GM12891 (cell line): ENCODE results near the gene PER2.
A peak's percentile ranks its signal among the peaks of the same experiment; 100 is the strongest.

Experiments used
- DNase-seq: peaks from one replicate; pipeline ENCODE4 v3.0.0; 2011; ENCODE audit warnings: low spot score; ENCODE audit not compliant: insufficient read length
- FAIRE-seq: peaks from 2 replicates; lab custom pipeline; 2011; peaks lifted over from hg19 to GRCh38; lab: Jason Lieb, UNC
- PAX5 ChIP-seq: IDR thresholded peaks from 2 replicates; pipeline ENCODE4 v1.6.1; 2011; ENCODE audit warnings: low read length, moderate library complexity, mild to moderate bottlenecking; ENCODE audit not compliant: insufficient read depth, severe bottlenecking
- POLR2A ChIP-seq: IDR thresholded peaks from 2 replicates; pipeline ENCODE4 v1.6.1; 2011; ENCODE audit warnings: low read depth, low read length, control low read depth
- POLR2AphosphoS5 ChIP-seq: IDR thresholded peaks from 2 replicates; pipeline ENCODE4 v1.6.1; 2011; ENCODE audit warnings: low read depth, low read length, control low read depth
- POU2F2 ChIP-seq: IDR thresholded peaks from 2 replicates; pipeline ENCODE4 v1.6.1; 2011; ENCODE audit warnings: low read depth, mild to moderate bottlenecking, control low read depth, low read length, moderate library complexity
- SPI1 ChIP-seq: IDR thresholded peaks from 2 replicates; pipeline ENCODE4 v1.6.1; 2011; ENCODE audit warnings: low read depth, low read length, control low read depth
- TAF1 ChIP-seq: IDR thresholded peaks from 2 replicates; pipeline ENCODE4 v1.6.1; 2011; ENCODE audit warnings: low read depth, low read length, control low read depth

Gene PER2

GRCh38 chr2:238267884-238268680 lies 20.3 kb downstream of the PER2 start:
- no peak for FAIRE-seq

GRCh38 chr2:238267341-238267710 lies 21.1 kb downstream of the PER2 start:
- no peak for TF ChIP-seq POU2F2
- TF ChIP-seq TAF1, result no peak
- no peak for TF ChIP-seq SPI1
- no peak for TF ChIP-seq POLR2A
- DNase-seq (no peak), FAIRE-seq (no peak)

More at GRCh38 chr2:238267884-238268680, 20.3 kb downstream of the PER2 start:
- DNase-seq, result no peak
- TF ChIP-seq POLR2AphosphoS5, result no peak
- TF ChIP-seq POLR2A, result no peak
- no peak for TF ChIP-seq SPI1
- TF ChIP-seq PAX5, result no peak
- TF ChIP-seq POU2F2, result no peak
- TF ChIP-seq TAF1, result no peak

DNA sequence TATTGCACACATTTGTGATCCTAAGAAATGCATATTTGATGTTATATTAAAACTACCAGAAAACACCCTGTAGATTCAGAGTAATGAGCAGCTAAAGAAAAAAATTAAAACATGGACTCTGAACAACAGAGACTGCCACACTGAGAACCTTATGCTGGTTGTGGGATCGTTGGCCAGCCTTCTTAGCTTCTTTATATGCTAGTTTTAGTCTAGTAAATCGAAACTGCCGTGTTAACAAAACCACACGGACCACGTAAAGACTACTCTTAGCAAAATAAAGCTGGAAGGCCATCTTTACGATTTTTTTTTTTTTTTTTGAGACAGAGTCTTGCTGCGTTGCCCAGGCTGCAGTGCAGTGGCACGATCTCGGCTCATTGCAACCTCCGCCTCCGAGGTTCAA lies 22.8 kb downstream of the PER2 start:
- no peak for DNase-seq
- FAIRE-seq, result no peak
- no peak for TF ChIP-seq PAX5
- TF ChIP-seq POU2F2, result no peak
- no peak for TF ChIP-seq POLR2A
- no peak for TF ChIP-seq SPI1
- no peak for TF ChIP-seq TAF1
- no peak for TF ChIP-seq POLR2AphosphoS5

DNA sequence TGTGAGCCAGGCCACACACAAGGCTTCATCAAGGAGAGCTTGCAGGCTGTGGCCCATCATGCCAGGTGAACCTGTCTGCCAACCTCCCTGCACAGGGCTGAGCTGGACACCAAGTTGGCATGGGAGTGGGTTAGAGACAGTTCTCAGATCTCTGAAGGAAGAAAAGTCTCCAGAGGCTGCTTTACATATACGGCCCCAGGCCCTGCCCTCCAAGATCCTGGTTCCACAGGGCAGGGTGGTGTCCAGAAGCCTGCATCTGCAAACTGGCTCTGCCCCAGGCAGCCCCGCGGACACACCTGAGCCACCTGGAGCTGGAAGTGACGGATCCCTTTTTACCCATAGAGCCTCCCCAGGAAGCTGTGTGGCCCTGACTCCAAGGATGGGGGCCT lies 24.3 kb downstream of the PER2 start:
- DNase-seq (no peak), FAIRE-seq (no peak)
- no peak for TF ChIP-seq POLR2AphosphoS5
- no peak for TF ChIP-seq TAF1
- no peak for TF ChIP-seq SPI1
- no peak for TF ChIP-seq POU2F2

DNA sequence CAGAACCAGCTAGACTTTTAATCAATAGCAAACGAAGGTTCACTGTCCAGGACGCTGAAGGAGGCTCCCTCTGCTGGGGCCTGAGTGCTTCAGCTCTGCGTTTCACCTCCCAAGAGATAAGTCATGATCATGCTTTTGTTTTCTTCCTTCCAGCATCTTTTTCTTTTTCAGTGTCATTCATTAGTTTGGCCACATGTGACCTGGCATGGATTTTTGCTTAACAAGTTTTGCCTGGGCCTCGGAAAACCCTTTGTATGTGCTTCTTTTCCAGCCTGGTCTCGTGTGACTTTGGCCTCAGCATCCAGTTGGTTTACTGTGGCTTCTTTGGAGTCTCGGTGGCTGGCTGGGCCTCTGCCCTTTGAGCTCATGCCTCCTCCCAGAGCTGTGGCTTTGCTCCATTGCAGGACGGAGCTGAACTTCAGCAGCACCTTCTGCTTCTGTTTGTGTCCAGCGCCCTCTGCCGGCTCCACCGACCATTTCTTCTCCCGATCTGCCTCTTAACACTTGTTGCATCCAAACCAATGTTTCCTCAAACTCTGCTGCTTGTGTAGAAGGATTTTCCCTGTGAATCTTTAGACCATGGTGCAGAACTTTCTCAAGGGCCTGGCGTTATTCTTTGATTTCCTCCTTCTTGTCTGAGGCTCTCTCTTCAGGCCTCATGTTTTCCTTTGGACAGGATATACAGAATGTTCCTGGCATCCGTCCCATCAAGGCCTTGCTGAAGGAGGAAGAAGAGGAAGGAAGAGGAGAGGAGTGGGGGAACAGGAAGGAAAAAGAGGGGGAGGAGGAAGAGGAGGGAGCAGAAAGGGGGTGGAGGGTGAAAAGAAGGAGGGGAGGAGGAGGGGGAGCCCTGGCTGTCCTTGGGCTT lies 25.0 kb downstream of the PER2 start:
- peak; percentile 87 for FAIRE-seq
- TF ChIP-seq SPI1, result no peak
- TF ChIP-seq POU2F2, result no peak
- no peak for TF ChIP-seq TAF1
- no peak for TF ChIP-seq POLR2AphosphoS5
- TF ChIP-seq POLR2A, result no peak
- TF ChIP-seq PAX5, result no peak
- DNase-seq, result peak; percentile 77

- DNase-seq (no peak), FAIRE-seq (no peak)
- TF ChIP-seq SPI1 (no peak), POU2F2 (no peak), TAF1 (no peak), POLR2A (no peak), POLR2AphosphoS5 (no peak), PAX5 (no peak)
Measured at GRCh38 chr2:238262496-238263122, 25.8 kb downstream of the PER2 start.

DNA sequence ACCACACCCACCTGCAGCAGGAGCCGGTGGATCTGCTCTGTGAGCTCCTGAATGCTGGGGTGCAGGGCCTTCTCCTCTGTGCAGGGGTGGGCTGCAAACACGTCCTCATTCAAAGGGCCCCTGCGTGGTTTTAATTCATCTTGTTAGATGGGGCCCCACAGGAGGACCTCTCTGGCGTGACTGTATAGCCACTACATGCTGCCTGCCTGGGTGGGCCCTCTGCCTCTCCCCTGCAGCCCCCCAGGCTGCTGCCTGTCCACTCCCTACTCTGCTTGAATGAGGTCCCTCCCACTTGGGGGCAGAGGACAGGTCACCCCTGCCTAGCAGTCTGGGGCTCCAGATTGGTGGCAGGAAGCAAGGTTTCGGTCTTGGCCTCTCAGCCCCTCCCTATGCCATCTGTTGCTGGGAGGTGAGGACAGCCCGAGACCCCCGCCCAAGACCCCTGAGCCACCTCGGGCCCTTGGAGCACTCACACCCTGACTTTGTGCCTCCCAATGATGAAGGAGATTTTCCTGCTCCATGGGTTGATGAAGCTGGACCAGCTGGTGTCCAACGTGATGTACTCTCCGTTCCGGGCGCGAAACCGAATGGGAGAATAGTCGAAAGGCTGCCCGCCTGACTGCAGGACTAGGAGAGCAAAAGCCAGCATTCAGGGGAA lies 26.6 kb downstream of the PER2 start:
- no peak for DNase-seq
- TF ChIP-seq POU2F2 (no peak), POLR2AphosphoS5 (no peak), POLR2A (no peak), PAX5 (no peak), TAF1 (no peak), SPI1 (no peak)
- no peak for FAIRE-seq

GRCh38 chr2:238260883-238261282 lies 27.5 kb downstream of the PER2 start:
- DNase-seq, result no peak
- FAIRE-seq, result no peak
- no peak for TF ChIP-seq POLR2A

DNA sequence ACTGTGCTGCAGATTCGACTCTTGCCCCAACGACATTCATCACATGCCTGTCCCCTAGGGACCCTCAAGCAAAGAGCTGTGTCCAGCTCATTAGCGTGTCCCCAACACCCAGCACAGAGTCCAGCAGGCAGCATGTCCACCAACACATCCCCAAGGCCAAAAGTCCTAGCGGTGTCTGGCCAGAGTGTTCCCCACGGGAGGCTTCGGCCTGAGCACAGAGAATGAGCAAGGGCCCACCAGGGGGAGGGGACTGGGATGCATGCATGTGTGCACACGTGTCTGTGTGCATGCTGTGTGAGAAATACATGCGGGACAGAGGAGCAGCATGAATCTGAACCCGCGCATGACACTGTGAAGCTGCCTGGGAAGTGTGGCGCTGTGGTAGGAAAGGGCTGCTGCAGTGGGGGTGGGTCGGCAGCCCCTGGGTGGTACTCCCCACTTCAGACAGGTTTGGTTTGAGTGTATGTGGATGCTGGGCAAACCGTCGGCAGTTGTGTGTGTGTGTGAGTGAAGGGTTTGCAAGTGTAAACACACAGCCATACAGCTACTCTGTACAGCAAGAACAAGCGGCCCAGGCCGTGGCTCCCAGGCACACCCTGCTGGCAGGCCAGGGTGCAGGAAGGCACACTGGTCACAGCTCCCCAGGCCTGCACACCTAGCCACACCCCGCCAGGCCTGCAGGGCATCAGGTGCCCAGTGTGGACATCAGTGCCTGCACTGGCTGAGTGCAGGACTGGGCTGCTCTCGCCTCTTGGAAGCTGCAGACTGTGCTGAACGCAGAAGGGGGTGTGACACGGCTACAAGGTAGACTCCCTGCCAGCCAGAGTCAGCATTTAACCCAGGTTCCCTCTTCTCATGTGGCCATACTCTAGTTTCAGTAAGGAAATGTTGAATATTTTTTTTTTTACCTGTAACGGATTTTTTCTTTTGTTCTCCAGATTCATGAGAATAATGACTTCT lies 29.1 kb downstream of the PER2 start:
- FAIRE-seq, result no peak
- DNase-seq, result no peak
- no peak for TF ChIP-seq SPI1
- TF ChIP-seq PAX5, result no peak
- no peak for TF ChIP-seq TAF1
- TF ChIP-seq POLR2AphosphoS5, result no peak
- no peak for TF ChIP-seq POLR2A
- TF ChIP-seq POU2F2, result no peak
